Astrocyte of the spinal cord (primary cell): ENCODE results near the gene OR52E4.

ENCODE experiments used
- DNase-seq: peaks from one replicate; pipeline ENCODE4 v3.0.0; 2011; ENCODE audit warnings: low read depth, low spot score
- H3K4me3 ChIP-seq: 2 replicates; pipeline ENCODE4 v1.5.1; 2011; ENCODE audit warnings: low read depth, mild to moderate bottlenecking, low read length, moderate library complexity
- in situ Hi-C: cut with HindIII; loops from 2 replicates; pipeline ENCODE4 v1.10.0; 2017; ENCODE audit warnings: low sequenced_read_pairs
- TF ChIP-seq, protein P1 (sequence below): IDR thresholded peaks from 2 replicates; pipeline ENCODE4 v1.5.1; 2012; ENCODE audit warnings: low read depth, mild to moderate bottlenecking, low read length, inconsistent platforms

The OR52E4 gene

DNA sequence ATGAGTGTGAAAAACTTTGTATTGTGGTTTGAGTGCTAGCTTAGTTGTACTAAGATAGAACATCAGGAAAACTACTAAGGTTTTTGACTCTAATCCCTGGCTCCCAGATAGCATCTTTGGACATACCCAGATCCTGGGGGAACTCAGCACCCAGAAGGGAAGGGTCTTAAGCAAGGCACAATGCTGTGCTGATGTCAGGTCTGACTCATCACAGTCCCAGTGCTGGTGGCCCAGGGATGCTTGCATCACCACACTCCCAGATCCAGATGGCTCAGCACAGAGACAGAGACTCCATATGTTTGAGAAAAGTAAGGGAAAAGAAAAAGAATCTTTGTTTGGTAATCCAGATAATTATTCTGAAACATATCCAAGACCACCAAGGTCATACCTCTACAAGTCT lies 43.4 kb downstream of the OR52E4 start:
- in situ Hi-C loops: no loop called here
- no peak overlapping the region for H3K4me3 ChIP-seq
- TF ChIP-seq, protein P1, sequence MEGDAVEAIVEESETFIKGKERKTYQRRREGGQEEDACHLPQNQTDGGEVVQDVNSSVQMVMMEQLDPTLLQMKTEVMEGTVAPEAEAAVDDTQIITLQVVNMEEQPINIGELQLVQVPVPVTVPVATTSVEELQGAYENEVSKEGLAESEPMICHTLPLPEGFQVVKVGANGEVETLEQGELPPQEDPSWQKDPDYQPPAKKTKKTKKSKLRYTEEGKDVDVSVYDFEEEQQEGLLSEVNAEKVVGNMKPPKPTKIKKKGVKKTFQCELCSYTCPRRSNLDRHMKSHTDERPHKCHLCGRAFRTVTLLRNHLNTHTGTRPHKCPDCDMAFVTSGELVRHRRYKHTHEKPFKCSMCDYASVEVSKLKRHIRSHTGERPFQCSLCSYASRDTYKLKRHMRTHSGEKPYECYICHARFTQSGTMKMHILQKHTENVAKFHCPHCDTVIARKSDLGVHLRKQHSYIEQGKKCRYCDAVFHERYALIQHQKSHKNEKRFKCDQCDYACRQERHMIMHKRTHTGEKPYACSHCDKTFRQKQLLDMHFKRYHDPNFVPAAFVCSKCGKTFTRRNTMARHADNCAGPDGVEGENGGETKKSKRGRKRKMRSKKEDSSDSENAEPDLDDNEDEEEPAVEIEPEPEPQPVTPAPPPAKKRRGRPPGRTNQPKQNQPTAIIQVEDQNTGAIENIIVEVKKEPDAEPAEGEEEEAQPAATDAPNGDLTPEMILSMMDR: no peak
- no peak for DNase-seq

DNA sequence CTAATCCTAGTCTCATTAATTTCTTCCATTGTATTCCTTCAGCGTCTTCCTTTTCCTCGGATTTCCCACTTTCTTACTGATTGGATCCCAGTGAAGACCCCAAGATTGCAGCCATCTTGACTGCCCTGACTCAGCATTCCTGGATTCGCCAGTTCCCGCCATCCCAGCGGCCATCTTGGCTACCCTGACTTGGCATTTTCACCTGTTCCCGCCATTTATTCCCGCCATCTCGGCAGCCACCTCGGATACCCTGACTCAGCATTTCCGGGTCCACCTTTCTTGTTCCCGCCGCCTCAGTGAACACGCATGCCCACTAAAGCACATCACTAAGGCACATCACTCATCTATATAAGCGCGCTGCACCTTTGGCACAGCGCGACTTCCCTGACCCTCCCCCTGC lies 47.8 kb downstream of the OR52E4 start:
- no peak overlapping the region for H3K4me3 ChIP-seq
- in situ Hi-C loops: no loop called here
- TF ChIP-seq, protein P1: no peak
- DNase-seq: no peak

DNA sequence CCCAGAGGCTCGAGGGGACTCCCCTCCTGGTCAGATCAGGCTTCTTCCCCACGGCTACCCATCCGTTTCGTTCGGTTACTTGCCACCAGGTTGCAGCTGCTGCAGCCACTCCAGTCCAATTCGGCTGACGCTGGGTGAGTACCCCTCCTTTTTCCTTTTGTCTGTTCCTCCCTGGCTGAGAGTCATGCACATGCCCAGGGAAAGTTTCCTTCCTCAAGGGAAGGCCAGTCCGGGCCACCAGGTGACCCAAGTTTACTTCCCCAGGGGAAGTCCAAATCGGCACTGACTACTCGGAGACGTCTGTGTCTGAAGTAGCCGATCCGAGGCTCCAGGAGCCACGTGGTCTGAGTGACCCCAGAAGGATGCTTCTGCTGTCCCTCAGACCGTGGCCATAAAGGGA lies 48.4 kb downstream of the OR52E4 start:
- TF ChIP-seq, protein P1: no peak
- in situ Hi-C loops: no loop called here
- H3K4me3 ChIP-seq: no peak overlapping the region
- DNase-seq: no peak

DNA sequence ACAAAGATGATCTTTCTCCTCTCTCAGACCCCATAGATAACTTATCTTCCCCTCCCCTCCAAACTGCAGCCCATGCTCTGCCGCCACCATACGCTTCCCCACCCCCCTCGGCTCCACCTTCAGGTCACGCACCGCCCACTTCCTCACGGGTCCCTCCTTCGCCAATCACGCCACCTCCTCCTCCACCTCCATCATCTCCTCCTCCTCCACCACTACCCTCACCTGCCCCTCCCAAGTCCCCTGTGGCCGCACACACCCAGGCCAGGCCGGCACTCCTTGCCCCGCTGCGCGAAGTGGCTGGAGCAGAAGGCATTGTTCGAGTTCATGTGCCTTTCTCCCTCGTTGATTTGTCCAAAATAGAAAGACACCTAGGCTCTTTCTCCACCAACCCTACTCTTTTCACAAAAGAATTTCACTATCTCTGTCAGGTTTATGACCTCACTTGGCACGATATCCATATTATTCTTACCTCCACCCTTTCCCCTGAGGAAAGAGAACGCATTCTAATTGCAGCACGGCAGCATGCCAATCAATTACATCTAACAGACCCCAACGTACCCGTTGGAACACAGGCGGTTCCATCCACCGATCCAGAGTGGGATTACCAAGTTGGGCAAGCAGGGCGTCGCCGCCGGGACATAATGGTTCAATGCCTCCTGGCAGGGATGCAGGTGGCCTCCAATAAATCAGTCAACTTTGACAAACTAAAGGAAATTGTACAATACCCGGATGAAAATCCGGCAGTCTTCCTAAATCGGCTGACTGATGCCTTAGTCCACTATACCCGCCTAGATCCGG lies 49.3 kb downstream of the OR52E4 start:
- no peak for DNase-seq

DNA sequence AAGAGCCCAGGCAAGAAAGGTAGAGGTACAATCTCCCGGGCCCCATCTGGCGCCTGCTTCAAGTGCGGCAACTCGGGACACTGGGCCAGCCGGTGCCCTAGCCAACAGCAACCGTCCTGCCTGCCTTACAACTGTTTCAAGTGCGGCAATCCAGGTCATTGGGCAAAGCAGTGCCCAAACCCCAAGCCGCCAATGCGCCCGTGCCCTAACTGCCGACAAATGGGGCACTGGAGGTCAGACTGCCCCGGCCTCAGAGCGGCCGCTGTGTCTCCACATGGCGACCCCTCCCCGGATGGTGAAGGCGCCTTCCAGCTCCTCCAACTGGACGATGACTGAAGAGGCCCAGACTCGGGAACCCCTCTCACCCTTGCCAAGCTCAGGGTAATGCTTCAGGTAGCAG lies 50.2 kb downstream of the OR52E4 start:
- DNase-seq: no peak
- no peak overlapping the region for H3K4me3 ChIP-seq
- in situ Hi-C loops: no loop called here
- TF ChIP-seq, protein P1: no peak

More for the DNA sequence above, 49.3 kb downstream of the OR52E4 start:
- in situ Hi-C loops: no loop called here
- TF ChIP-seq, protein P1: no peak
- H3K4me3 ChIP-seq: no peak overlapping the region

DNA sequence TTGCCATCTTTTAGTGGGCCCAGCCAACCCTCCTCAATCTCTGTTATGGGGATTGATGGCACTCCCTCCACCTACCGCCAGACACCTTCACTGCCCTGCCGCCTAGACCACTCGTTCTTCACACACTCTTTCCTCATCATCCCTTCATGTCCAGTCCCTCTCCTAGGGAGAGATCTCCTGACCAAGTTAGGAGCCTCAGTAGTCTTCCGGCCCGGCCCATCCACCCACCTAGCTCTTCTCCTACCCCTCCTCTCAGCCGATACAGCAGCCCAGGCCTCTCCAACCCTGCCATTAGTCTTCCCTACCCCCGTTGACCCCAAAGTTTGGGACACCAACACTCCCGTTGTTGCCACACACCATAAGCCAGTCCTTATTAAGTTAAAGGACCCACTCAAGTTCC lies 50.6 kb downstream of the OR52E4 start:
- no peak for DNase-seq
- TF ChIP-seq, protein P1: no peak
- in situ Hi-C loops: no loop called here
- H3K4me3 ChIP-seq: no peak overlapping the region

DNA sequence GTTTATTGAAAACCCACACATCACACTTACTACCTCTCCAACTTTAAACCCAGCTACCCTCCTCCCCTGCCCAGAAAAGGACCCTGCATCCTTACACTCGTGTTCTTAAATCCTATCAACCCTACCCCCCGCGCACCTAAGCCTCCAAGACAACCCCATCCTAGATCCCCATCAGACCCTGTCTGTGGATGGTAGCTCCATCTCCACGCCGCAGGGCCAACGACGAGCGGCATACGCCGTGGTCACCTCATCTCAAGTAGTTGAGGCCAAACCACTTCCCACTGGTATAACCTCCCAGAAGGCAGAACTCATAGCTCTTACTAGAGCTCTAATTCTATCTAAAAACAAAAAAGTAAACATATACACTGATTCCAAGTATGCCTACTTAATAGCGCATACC lies 52.2 kb downstream of the OR52E4 start:
- no peak overlapping the region for H3K4me3 ChIP-seq
- TF ChIP-seq, protein P1: no peak
- in situ Hi-C loops: no loop called here
- DNase-seq: no peak
